SKM-1 (cell line): ENCODE data around the gene PPP1R3E.

Source experiments
- DNase-seq: peaks from one replicate; lab custom pipeline; 2025; ENCODE audit not compliant: unreplicated experiment; lab: John Stamatoyannopoulos, UW

The PPP1R3E gene

GRCh38 chr14:23322568-23323517 is 20.2 kb upstream of the PPP1R3E start:
- no peak for DNase-seq

GRCh38 chr14:23321572-23322547 is 19.2 kb upstream of the PPP1R3E start:
- DNase-seq: no peak

DNA sequence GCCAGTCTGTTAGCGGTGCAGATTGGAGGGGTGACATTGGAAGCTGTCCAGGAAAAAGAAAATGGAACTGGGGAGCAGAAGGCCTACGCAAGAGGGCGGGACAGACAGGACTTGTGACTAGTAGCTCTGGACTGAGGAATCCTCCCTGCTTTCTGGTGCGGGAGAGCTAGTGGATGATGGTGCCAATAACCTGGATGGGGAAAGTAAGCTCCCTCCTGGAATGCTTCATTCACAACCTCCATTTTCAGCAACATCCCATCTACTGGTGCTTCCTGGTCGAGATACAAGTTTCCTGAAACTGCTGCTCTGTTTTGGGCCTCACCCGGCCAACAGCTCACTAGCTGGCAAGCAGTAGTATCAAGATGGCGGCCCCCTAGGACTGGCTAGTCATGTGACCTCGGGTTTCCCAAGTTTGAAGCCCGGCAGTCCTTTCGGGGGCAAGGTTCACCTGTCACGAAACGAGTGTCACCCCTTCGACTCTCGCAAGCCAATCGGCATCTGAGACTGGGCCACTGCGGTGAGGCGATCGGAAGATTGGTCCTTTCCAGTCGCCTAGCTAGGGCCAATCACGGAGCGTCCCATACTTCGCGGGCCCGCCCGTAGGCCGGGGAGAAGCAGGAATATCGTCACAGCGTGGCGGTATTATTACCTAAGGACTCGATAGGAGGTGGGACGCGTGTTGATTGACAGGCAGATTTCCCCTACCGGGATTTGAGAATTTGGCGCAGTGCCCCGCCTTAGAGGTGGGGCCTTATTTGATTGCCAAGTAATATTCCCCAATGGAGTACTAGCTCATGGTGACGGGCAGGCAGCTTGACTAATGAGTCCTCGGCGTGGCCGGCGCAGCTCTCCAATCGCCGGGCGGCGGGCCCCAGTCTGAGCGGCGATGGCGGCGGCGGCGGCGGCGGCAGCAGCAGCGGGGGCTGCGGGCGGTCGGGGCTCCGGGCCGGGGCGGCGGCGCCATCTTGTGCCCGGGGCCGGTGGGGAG is 18.2 kb upstream of the PPP1R3E start, which contains the start of gene PABPN1:
TSS of gene PABPN1 (plus strand) at position 874 of the 988 bp plus-strand sequence. CDS start at position 887, 13 bp downstream.
- DNase-seq: peak; percentile 87

DNA sequence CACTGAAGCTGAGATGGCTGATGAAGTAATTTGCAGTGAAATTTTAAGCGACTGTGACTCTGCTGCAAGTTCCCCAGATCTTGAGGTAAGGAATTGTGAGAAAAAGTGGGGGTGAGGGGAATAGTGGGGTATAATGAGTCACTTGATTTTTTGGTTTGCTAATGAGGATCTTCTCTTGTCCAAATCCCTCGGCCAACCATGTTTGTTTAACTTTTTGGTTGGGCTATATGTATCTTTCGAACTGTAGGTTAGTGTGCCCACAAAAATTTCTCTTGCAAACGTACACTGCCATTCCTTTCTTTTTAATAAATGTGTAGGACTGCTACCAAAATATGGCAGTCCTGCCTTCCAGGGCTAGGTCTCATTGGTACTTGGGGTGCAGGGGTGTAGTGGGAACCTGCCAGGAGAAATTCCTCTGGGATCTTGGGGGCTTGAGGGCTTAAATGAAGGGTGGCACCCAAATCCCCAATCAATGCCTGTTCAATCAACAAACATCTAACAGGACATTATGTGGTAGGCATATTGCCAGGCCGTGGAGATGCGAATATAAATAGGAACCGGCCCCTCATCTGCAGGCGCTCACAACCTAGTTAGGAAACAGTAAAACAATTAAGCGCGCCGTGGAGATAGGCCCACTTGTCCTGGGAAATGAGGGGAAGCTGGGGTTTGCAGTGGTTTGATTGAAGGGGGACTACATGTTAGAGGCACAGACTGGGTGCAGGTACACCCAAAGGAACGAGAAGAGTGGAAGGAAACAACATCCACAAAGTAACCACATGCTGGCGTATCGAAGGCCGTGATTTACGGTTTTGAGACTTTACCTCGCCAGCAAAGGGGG is 17.3 kb upstream of the PPP1R3E start:
- no peak for DNase-seq

GRCh38 chr14:23316300-23316699 is 13.6 kb upstream of the PPP1R3E start:
- DNase-seq: no peak

DNA sequence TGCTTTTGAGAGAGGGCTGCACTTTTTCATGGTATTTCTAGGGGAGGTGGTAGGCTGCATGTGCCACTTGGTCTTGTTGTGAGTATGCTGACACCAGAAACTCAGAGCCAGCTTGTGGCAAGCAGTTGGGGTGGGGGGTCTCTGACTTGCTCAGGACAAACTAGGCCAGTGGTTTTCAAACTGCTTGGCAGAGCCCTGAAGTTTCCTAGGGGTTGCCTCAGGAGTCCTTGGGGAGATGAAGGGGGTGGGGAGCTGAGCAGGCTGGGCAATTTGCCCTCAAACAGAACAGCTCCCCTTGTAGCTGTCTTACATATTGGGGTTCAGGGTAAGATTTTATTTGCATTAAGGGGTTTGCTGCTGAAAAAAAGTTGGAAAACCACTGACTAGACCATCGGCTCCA is 7.9 kb upstream of the PPP1R3E start:
- no peak for DNase-seq

DNA sequence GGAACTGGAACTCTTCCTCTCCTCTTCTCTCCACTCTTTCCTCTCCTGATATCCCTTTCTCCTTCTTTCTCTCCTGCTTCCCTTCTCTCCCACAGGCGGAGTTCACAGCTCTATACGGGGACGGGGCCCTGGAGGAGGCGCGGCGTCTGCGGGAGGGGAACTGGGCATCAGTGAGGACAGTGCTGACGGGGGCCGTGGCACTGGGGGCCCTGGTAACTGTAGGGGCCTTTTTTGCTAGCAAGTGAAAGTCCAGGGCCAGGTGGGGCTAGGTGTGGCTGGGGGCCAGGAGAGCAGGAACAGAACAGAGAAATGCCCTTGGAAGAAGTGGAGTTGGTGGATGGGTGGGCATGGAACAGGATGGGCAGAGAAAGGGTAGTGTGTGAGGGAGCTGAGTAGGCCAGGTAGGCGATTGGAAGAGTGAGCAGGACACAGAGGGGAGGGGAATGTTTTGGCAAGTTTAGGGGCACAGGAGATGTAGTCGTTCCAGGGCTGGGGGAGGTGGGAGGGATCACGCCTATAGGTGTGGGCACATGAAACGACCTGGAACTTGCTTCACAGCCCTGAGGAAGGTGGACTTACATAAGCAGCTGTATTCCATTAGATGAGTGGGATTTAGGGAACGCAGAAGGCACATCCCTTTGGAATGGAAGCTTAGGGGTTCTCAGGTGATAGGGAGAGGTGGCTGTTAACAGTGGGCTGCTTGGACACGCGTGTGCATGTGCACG is 6.2 kb upstream of the PPP1R3E start:
- no peak for DNase-seq

GRCh38 chr14:23307687-23308644 is 5.3 kb upstream of the PPP1R3E start:
- no peak for DNase-seq

DNA sequence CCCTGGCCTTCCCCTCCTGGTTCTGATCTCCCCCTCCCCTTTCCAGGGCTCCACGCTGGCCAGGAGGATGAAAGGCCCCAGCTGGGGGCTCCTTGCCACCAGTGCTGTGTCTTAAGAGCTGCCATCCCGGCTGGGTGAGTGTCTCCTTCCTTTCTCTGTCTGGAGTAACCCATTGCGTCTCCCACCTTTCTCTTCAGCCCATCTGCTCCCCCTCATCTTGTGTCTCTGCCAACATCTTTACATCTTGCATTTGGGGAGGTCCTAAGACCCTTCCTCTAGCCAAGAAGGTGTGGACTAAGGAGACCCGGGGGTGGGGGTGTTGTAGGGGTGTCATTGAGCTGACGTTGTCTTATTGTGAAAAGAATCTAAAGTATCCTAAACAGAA is 4.5 kb upstream of the PPP1R3E start:
- no peak for DNase-seq

GRCh38 chr14:23306412-23307145 is 3.9 kb upstream of the PPP1R3E start, which contains the start of gene BCL2L2:
Gene BCL2L2, plus strand, starts transcription at chr14:23306833. Its CDS starts 935 bp downstream, at chr14:23307768.
- DNase-seq: no peak

GRCh38 chr14:23301969-23302289 is 730 bp downstream of the PPP1R3E start:
- DNase-seq: no peak

DNA sequence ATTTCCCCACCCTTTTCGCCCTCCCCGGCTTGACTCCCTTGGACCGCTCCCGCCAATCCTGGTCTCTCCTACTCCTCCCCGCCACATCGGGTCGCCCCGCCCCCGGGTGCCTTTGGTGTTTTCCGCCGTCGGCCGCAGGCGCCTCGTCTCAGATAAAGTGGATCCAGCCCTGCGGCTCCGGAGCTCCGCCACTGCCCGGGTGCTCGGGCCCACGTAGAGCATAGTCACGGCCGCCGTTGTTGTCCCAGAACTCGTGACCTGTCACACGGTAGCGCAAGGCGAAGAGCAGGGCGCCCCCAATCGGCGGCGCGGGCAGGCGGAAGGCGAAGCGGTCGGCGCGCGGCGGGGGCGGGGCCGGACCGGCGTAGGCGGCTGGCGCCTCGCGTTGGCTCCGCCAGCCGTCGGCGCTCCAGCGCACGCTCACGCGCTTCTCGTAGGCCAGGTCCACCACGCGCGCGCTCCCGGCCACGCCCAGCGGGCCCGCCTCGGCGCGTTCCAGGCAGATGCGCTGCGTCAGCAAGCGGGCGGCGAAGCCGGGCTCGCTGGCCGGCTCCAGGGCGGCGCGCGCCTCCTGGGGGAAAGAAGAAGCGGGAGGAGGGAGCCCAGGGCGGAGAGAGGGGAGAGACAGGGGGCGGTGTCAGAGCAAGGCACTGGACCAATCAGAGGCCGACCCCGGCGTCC is 1.2 kb downstream of the PPP1R3E start:
- peak; percentile 88 for DNase-seq

DNA sequence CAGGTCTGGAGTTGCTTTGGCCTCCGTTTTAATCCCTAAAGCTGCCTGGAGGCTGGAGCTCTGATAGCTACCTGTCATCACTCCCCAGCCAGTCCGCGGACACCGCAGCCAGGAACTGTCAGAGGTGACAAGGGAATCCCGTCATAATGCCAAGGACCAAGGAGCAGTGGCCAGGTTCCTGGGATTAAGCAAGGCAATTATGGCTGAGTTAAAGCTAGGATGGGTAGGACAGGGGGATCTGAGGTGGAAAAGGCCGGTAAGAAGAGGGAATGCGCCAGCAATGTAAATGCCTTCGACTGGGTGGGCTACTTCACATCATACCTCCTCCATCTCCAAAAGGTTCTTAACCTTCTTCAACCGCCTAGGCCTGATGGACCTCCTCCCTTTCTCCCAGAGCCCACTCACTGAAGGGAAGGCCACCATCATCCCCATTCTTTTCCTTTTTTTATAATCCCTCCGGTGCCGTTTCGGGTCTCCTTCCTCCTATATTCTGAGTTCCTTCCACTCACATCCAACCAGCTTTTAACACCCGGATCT is 1.9 kb downstream of the PPP1R3E start:
- DNase-seq: no peak

GRCh38 chr14:23299986-23300686 is 2.5 kb downstream of the PPP1R3E start:
- no peak for DNase-seq

- DNase-seq: no peak
Measured at GRCh38 chr14:23299211-23299957, 3.3 kb downstream of the PPP1R3E start.
